ENCODE results near the gene MAN1A2.

- TF ChIP-seq CTCF (IDR thresholded peaks at IDR 0.05), result no peak
- no peak for TF ChIP-seq POLR2AphosphoS5 (IDR thresholded peaks at IDR 0.05; ENCODE audit: insufficient read depth in 1 of 2, low read depth in 1 of 2)
Measured at GRCh38 chr1:117546467-117546866, 179.2 kb downstream of the MAN1A2 start.

Measured in vagina (tissue), 2 donors.